BJ (cell line): ENCODE data around the gene SPNS1. TPM values are rescaled to one million over a fixed set of nuclear protein-coding genes. Genes with fewer than 3 reads are reported as not detected.

ENCODE experiments used
- CTCF ChIA-PET: fragments of 350-600 bp; formaldehyde crosslinking; extraction: SDS; loops from one replicate; lab custom pipeline; 2021; ENCODE audit warnings: antibody characterized with exemption, inconsistent platforms; lab: Yijun Ruan, JAX
- POLR2A ChIA-PET: fragments of 300-600 bp; sonication (Branson Sonifier 250); formaldehyde crosslinking; extraction: SDS; loops from one replicate; lab custom pipeline; 2021; ENCODE audit warnings: antibody characterized with exemption; lab: Charles Lee
- DNase-seq: peaks from one replicate; pipeline ENCODE4 v3.0.0-alpha.2; 2011; ENCODE audit warnings: low read depth
- H3K27me3 ChIP-seq: 2 replicates; pipeline ENCODE4 v1.6.0; 2011; ENCODE audit warnings: low read length; ENCODE audit not compliant: control insufficient read depth, insufficient read depth
- H3K36me3 ChIP-seq: 2 replicates; pipeline ENCODE4 v1.5.1; 2011; ENCODE audit warnings: low read length; ENCODE audit not compliant: control insufficient read depth, insufficient read depth
- H3K4me3 ChIP-seq: 2 replicates; pipeline ENCODE4 v1.5.1; 2011; ENCODE audit warnings: low read depth, mild to moderate bottlenecking, control low read depth, low read length
- CTCF ChIP-seq: IDR thresholded peaks from 2 replicates; pipeline ENCODE4 v1.5.1; 2011; ENCODE audit warnings: low read depth, mild to moderate bottlenecking, control low read depth, inconsistent platforms, low read length, moderate library complexity; ENCODE audit not compliant: insufficient read depth
- polyA plus RNA-seq: library from polyadenylated mRNA; depleted of rRNA; stranded (reverse); fragments of >200 nt; gene quantifications from 2 replicates; pipeline ENCODE4 v1.2.3, GENCODE V29; 2011

The SPNS1 gene
- polyA plus RNA-seq, 1 experiment, result 52.7 TPM

GRCh38 chr16:28930652-28931051, 43.9 kb upstream of the SPNS1 start:
- CTCF ChIA-PET, result interaction anchor here (1.0 kb wide), 1 partner anchor 13 kb away, joined by 3 read pairs; no protein-coding TSS in a partner anchor
- DNase-seq, result no peak
- H3K36me3 ChIP-seq, result no peaks in the 10 kb centered on the region
- H3K4me3 ChIP-seq, result no peak overlapping the region
- POLR2A ChIA-PET, result no interaction called here
- no peaks in the 10 kb centered on the region for H3K27me3 ChIP-seq
- TF ChIP-seq CTCF, result no peak

DNA sequence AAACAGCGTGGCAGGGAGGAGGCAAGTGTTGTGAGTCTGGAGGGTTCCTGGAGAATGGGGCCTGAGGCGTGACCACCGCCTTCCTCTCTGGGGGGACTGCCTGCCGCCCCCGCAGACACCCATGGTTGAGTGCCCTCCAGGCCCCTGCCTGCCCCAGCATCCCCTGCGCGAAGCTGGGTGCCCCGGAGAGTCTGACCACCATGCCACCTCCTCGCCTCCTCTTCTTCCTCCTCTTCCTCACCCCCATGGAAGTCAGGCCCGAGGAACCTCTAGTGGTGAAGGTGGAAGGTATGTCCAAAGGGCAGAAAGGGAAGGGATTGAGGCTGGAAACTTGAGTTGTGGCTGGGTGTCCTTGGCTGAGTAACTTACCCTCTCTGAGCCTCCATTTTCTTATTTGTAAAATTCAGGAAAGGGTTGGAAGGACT, 42.8 kb upstream of the SPNS1 start, which contains the start of gene CD19:
TSS of gene CD19 (plus strand) at position 171 of the 425 bp plus-strand sequence. CDS start at position 201, 30 bp downstream.
- Histone ChIP-seq H3K36me3 (no peaks in the 10 kb centered on the region), H3K27me3 (no peaks in the 10 kb centered on the region), H3K4me3 (no peak within 1 kb of the TSS)
- CTCF ChIA-PET, result interaction anchor here (2.9 kb wide), 1 partner anchor 13 kb away, joined by 20 read pairs; no protein-coding TSS in a partner anchor
- DNase-seq, result no peak
- POLR2A ChIA-PET, result no interaction called here
- TF ChIP-seq CTCF, result no peak

DNA sequence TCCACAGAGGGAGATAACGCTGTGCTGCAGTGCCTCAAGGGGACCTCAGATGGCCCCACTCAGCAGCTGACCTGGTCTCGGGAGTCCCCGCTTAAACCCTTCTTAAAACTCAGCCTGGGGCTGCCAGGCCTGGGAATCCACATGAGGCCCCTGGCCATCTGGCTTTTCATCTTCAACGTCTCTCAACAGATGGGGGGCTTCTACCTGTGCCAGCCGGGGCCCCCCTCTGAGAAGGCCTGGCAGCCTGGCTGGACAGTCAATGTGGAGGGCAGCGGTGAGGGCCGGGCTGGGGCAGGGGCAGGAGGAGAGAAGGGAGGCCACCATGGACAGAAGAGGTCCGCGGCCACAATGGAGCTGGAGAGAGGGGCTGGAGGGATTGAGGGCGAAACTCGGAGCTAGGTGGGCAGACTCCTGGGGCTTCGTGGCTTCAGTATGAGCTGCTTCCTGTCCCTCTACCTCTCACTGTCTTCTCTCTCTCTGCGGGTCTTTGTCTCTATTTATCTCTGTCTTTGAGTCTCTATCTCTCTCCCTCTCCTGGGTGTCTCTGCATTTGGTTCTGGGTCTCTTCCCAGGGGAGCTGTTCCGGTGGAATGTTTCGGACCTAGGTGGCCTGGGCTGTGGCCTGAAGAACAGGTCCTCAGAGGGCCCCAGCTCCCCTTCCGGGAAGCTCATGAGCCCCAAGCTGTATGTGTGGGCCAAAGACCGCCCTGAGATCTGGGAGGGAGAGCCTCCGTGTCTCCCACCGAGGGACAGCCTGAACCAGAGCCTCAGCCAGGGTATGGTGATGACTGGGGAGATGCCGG, 42.0 kb upstream of the SPNS1 start:
- TF ChIP-seq CTCF, result no peak
- no peaks in the 10 kb centered on the region for H3K27me3 ChIP-seq
- CTCF ChIA-PET, result interaction anchor here (1.5 to 2.9 kb wide), 2 partner anchors 12 to 86 kb away, joined by 5 to 20 read pairs; partner anchors contain the start of gene TUFM
- POLR2A ChIA-PET, result no interaction called here
- H3K4me3 ChIP-seq, result no peak overlapping the region
- H3K36me3 ChIP-seq, result no peaks in the 10 kb centered on the region
- DNase-seq, result no peak

- Histone ChIP-seq H3K27me3 (no peaks in the 10 kb centered on the region), H3K4me3 (no peak overlapping the region), H3K36me3 (no peaks in the 10 kb centered on the region)
- ChIA-PET POLR2A (no interaction called here), CTCF (interaction anchor here (1.5 to 2.9 kb wide), 2 partner anchors 11 to 86 kb away, joined by 5 to 20 read pairs; partner anchors contain the start of gene TUFM)
- DNase-seq, result no peak
- TF ChIP-seq CTCF, result no peak
Measured at GRCh38 chr16:28933171-28933570, 41.4 kb upstream of the SPNS1 start.

DNA sequence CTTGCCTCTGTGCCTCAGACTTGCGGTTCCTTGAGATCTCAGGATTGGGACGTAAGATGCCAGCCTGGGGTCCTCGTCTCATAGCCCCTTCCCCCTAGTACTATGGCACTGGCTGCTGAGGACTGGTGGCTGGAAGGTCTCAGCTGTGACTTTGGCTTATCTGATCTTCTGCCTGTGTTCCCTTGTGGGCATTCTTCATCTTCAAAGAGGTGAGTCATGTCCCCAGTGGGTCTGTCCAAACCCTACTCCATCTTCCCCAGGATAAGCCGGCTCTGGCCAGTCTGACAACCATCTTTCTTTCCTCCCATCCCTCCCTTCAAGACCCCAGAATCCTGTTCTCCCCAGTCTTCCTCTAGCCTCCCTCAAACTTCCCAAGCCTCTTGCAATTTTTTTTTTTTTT, 39.2 kb upstream of the SPNS1 start:
- ChIA-PET POLR2A (no interaction called here), CTCF (interaction anchor here (1.0 to 3.4 kb wide), 2 partner anchors 10 to 61 kb away, joined by 3 to 17 read pairs; no protein-coding TSS in a partner anchor)
- Histone ChIP-seq H3K36me3 (no peaks in the 10 kb centered on the region), H3K4me3 (no peak overlapping the region), H3K27me3 (no peaks in the 10 kb centered on the region)
- no peak for DNase-seq
- no peak for TF ChIP-seq CTCF
